ENCODE data around the gene LCN12. TPM values are rescaled to one million over a fixed set of nuclear protein-coding genes. Genes with fewer than 3 reads are reported as not detected.

LCN12 gene
- total RNA-seq, 1 experiment from 2014 or later = 4.2 TPM

- POLR2A ChIA-PET = interaction anchor here (0.7 to 2.1 kb wide), 6 partner anchors 17 to 293 kb away, joined by 3 to 9 read pairs (median 5); partner anchors contain the start of gene TUBB4B
- Histone ChIP-seq H3K4me1 (ENCODE audit: control insufficient read depth in 1 of 2, insufficient read depth in 2 of 2, low read length in 2 of 2) (peaks cover 27 to 53% of the 10 kb centered on the region in 2 experiments), H3K79me2 (ENCODE audit: insufficient read depth, low read length) (peaks cover 11% of the 10 kb centered on the region), H3K4me3 (replicated peaks in 1 of 2; ENCODE audit: low read depth in 1 of 2, low read length in 2 of 2) (peak overlapping the region in 1 of 2 experiments; percentile 30; a peak in 1 of 4 replicates), H3K27ac (ENCODE audit: low read depth, low read length) (peak overlapping the region; percentile 21), H3K9me2 (ENCODE audit: insufficient read depth) (no peaks in the 10 kb centered on the region), H4K20me1 (ENCODE audit: insufficient read depth) (no peaks in the 10 kb centered on the region), H3K4me2 (ENCODE audit: low read length) (peak overlapping the region; percentile 97), H3K27me3 (ENCODE audit: insufficient read depth, low read length) (no peaks in the 10 kb centered on the region), H3K36me3 (ENCODE audit: control insufficient read depth in 1 of 2, insufficient read depth in 2 of 2, low read length in 2 of 2) (no peaks in the 10 kb centered on the region; a peak in 1 of 4 replicates), H2AFZ (ENCODE audit: low read depth, low read length, poor library complexity, severe bottlenecking) (no peak overlapping the region), H3K9me3 (ENCODE audit: control insufficient read depth in 1 of 2, insufficient read depth in 1 of 2, low read depth in 1 of 2, low read length in 2 of 2) (no peaks in the 10 kb centered on the region), H3K9ac (ENCODE audit: low read length) (peak overlapping the region; percentile 53)
- DNase-seq (ENCODE audit: low read depth, low spot score) (peak; percentile 35), ATAC-seq (peak; percentile 24)
- RAD21 ChIA-PET (ENCODE audit: low non-redundant PET in 1 of 2, low total read pairs in 2 of 2, uncharacterized antibody in 2 of 2, unreplicated experiment in 2 of 2) = interaction anchor here (0.6 to 2.1 kb wide), 9 partner anchors 44 to 99 kb away, joined by 3 to 25 read pairs (median 4); partner anchors contain the start of genes PAXX (in 2 of the 2) and CLIC3 (in 1 of the 2)
- no TSS peak for BruUV-seq (replicated peaks)
- TF ChIP-seq CTCF (IDR thresholded peaks at IDR 0.05 in 2 of 3, conservative IDR thresholded peaks at IDR 0.05 in 1 of 3; ENCODE audit: borderline replicate concordance in 1 of 3, insufficient read depth in 1 of 3, low read depth in 2 of 3, low read length in 2 of 3) = peak in 2 of 3 experiments; percentile 54 to 60; a peak in 3 of 6 replicates
- TF ChIP-seq TCF7L2 (IDR thresholded peaks at IDR 0.05; ENCODE audit: borderline replicate concordance, extremely low read depth, insufficient read depth, insufficient read length) = no peak
- CTCF ChIA-PET = interaction anchor here (1.0 to 3.4 kb wide), 20 partner anchors 11 to 157 kb away, joined by 3 to 109 read pairs (median 6); partner anchors contain the start of genes CLIC3, ENTPD2, FUT7 and NPDC1
- intact Hi-C loops (cut with micrococcal nuclease) = loop anchor here (1.0 to 10.0 kb wide), 3 partner anchors 44 to 103 kb away; partner anchors contain the start of genes AJM1, PAXX and PHPT1
Measured at GRCh38 chr9:136947955-136948510, 4.0 kb upstream of the LCN12 start.

- H4K20me1 ChIP-seq (ENCODE audit: insufficient read depth) = no peaks in the 10 kb centered on the region
- H3K9me2 ChIP-seq (ENCODE audit: insufficient read depth) = no peaks in the 10 kb centered on the region
- no peaks in the 10 kb centered on the region for H3K79me2 ChIP-seq (ENCODE audit: insufficient read depth, low read length)
- TF ChIP-seq ELF1 (IDR thresholded peaks at IDR 0.05; ENCODE audit: borderline replicate concordance, low read depth) (no peak), ZNF274 (IDR thresholded peaks at IDR 0.05; ENCODE audit: low read depth, low read length) (no peak), CEBPB (IDR thresholded peaks at IDR 0.05; ENCODE audit: low read depth) (no peak), REST (IDR thresholded peaks at IDR 0.05; ENCODE audit: low read depth) (no peak), JUND (IDR thresholded peaks at IDR 0.05) (no peak)
- H3K9ac ChIP-seq (ENCODE audit: low read length) = peak overlapping the region; percentile 78
- ChIA-PET CTCF (interaction anchor here (0.6 to 3.4 kb wide), 3 partner anchors 80 to 116 kb away, joined by 3 to 109 read pairs (median 9); no protein-coding TSS in a partner anchor), RAD21 (ENCODE audit: low non-redundant PET in 1 of 2, low total read pairs in 2 of 2, uncharacterized antibody in 2 of 2, unreplicated experiment in 2 of 2) (no interaction called here), POLR2A (no interaction called here)
- H3K9me3 ChIP-seq (ENCODE audit: control insufficient read depth in 1 of 2, insufficient read depth in 1 of 2, low read depth in 1 of 2, low read length in 2 of 2) = no peaks in the 10 kb centered on the region
- ATAC-seq (peak; percentile 14), DNase-seq (ENCODE audit: low read depth, low spot score) (no peak)
- H2AFZ ChIP-seq (ENCODE audit: low read depth, low read length, poor library complexity, severe bottlenecking) = no peak overlapping the region
- no TSS peak for BruUV-seq (replicated peaks)
- peak overlapping the region; percentile 94 for H3K27ac ChIP-seq (ENCODE audit: low read depth, low read length)
- H3K4me3 ChIP-seq (replicated peaks in 1 of 2; ENCODE audit: low read depth in 1 of 2, low read length in 2 of 2) = peak overlapping the region; percentile 65 to 67
- peaks cover 25 to 47% of the 10 kb centered on the region in 2 experiments for H3K4me1 ChIP-seq (ENCODE audit: control insufficient read depth in 1 of 2, insufficient read depth in 2 of 2, low read length in 2 of 2)
- no peaks in the 10 kb centered on the region for H3K36me3 ChIP-seq (ENCODE audit: control insufficient read depth in 1 of 2, insufficient read depth in 2 of 2, low read length in 2 of 2)
- H3K27me3 ChIP-seq (ENCODE audit: insufficient read depth, low read length) = no peaks in the 10 kb centered on the region
- peak overlapping the region; percentile 97 for H3K4me2 ChIP-seq (ENCODE audit: low read length)
- intact Hi-C loops (cut with micrococcal nuclease) = loop anchor here (10.0 kb wide), 1 partner anchor 105 kb away; the partner anchor contains the start of genes AJM1 and PHPT1
Measured at GRCh38 chr9:136949239-136949816, 2.7 kb upstream of the LCN12 start.
